ENCODE data around the gene KRT38. TPM values are rescaled to one million over a fixed set of nuclear protein-coding genes. Genes with fewer than 3 reads are reported as not detected.

The KRT38 gene
- total RNA-seq, 1 experiment from 2014 or later = not detected

DNA sequence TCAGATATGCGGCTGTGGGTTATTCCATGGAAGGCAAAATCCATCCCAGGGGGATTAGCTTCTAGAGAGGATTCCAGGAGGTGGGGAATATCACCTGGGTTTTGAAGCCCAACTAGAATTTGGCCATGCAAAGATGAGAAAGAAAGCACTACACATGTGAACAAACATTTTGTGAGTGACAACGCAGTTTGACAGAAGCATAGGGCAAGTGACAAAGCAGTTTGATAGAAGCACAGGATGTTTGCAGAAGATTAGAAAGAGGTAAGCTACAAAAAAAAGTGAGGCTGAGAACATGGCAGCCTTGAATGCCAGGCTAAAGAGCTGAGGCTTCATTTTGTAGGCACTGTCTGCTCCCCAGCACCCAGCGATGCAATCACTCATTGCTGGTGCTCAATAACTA lies 12.3 kb upstream of the KRT38 start:
- BruUV-seq (replicated peaks) = no TSS peak
- CTCF ChIA-PET = no interaction called here
- intact Hi-C loops (cut with micrococcal nuclease; ENCODE audit: unreplicated experiment) = no loop called here
- no peak overlapping the region for H3K4me3 ChIP-seq (ENCODE audit: low read depth, low read length)
- no peak overlapping the region for H3K4me3 Mint-ChIP-seq (ENCODE audit: unreplicated experiment)
- no peaks in the 10 kb centered on the region for H3K27me3 Mint-ChIP-seq (ENCODE audit: insufficient read depth, unreplicated experiment)
- H3K36me3 ChIP-seq (ENCODE audit: control insufficient read depth, insufficient read depth, low read length) = no peaks in the 10 kb centered on the region
- H3K27ac Mint-ChIP-seq (ENCODE audit: unreplicated experiment) = no peak overlapping the region
- H3K36me3 Mint-ChIP-seq (ENCODE audit: insufficient read depth, unreplicated experiment) = no peaks in the 10 kb centered on the region
- H3K4me1 ChIP-seq = no peaks in the 10 kb centered on the region
- H3K9me3 ChIP-seq = peaks cover 8% of the 10 kb centered on the region; the same call in 1 of the 2 replicates
- TF ChIP-seq, protein P1, sequence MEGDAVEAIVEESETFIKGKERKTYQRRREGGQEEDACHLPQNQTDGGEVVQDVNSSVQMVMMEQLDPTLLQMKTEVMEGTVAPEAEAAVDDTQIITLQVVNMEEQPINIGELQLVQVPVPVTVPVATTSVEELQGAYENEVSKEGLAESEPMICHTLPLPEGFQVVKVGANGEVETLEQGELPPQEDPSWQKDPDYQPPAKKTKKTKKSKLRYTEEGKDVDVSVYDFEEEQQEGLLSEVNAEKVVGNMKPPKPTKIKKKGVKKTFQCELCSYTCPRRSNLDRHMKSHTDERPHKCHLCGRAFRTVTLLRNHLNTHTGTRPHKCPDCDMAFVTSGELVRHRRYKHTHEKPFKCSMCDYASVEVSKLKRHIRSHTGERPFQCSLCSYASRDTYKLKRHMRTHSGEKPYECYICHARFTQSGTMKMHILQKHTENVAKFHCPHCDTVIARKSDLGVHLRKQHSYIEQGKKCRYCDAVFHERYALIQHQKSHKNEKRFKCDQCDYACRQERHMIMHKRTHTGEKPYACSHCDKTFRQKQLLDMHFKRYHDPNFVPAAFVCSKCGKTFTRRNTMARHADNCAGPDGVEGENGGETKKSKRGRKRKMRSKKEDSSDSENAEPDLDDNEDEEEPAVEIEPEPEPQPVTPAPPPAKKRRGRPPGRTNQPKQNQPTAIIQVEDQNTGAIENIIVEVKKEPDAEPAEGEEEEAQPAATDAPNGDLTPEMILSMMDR (IDR thresholded peaks at IDR 0.05; ENCODE audit: insufficient read depth in 1 of 2, low read depth in 1 of 2, low read length in 1 of 2, severe bottlenecking in 1 of 2, unreplicated experiment in 1 of 2) = no peak
- no peak for DNase-seq
- no peaks in the 10 kb centered on the region for H3K27me3 ChIP-seq (replicated peaks; ENCODE audit: control insufficient read depth, insufficient read depth, low read length)
- H3K9me3 Mint-ChIP-seq (ENCODE audit: unreplicated experiment) = peaks cover 25% of the 10 kb centered on the region
- POLR2A ChIA-PET = no interaction called here
- peaks cover 6% of the 10 kb centered on the region for H3K4me1 Mint-ChIP-seq (ENCODE audit: low read depth, unreplicated experiment)

DNA sequence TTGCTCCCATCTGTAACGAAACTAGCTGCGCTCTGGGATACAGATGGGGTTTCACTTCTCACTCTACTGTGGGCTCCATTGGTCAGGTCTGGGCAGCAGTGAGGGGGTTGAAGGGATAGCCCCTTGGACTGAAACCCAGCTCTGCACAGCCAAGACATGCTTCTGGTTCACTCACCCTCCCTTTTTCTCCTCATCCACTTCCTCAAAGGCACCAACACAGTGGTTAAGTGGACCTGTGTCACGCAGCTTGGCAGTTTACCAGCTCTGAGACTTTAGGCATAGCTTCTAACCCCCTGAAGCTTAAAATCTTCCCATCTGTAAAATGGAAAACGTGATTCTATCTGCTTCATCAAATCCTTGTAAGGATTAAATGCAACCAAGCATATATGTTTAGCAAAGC lies 11.5 kb upstream of the KRT38 start:
- H3K27me3 Mint-ChIP-seq (ENCODE audit: insufficient read depth, unreplicated experiment) = no peaks in the 10 kb centered on the region

DNA sequence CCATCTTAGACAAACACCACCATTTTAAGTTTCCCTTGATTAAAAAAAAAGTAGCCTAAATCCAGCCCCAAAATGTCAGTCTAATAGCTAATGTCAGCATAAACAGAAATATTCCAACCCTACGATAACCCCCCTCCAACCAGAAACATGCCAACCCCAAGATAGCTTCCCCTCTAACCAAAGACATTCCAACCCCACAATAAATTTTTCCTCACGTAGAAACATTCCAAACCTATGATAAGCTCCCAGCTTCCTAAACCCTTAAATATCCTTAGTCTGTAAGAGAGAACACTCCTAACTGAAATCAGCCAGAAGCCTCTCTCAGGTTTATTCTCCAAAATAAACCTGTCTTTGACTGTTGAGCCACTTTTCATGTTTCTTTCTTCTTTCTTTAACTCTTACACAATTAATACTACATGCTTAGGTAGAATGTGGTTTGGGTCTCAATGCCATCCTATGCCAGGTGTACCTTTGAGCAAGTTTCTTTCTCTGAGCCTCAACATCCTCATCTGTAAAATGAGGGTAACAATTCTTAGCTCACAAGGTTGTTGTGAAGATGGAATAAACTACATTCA lies 10.5 kb upstream of the KRT38 start:
- Mint-ChIP-seq H3K4me1 (ENCODE audit: low read depth, unreplicated experiment) (peaks cover 6% of the 10 kb centered on the region), H3K27me3 (ENCODE audit: insufficient read depth, unreplicated experiment) (no peaks in the 10 kb centered on the region), H3K9me3 (ENCODE audit: unreplicated experiment) (peaks cover 25% of the 10 kb centered on the region), H3K36me3 (ENCODE audit: insufficient read depth, unreplicated experiment) (no peaks in the 10 kb centered on the region), H3K27ac (ENCODE audit: unreplicated experiment) (no peak overlapping the region), H3K4me3 (ENCODE audit: unreplicated experiment) (no peak overlapping the region)
- POLR2A ChIA-PET = no interaction called here
- BruUV-seq (replicated peaks) = no TSS peak
- TF ChIP-seq, protein P1 (IDR thresholded peaks at IDR 0.05; ENCODE audit: insufficient read depth in 1 of 2, low read depth in 1 of 2, low read length in 1 of 2, severe bottlenecking in 1 of 2, unreplicated experiment in 1 of 2) = no peak
- no peak overlapping the region for H3K4me3 ChIP-seq (ENCODE audit: low read depth, low read length)
- DNase-seq = no peak
- no peaks in the 10 kb centered on the region for H3K36me3 ChIP-seq (ENCODE audit: control insufficient read depth, insufficient read depth, low read length)
- CTCF ChIA-PET = no interaction called here
- H3K9me3 ChIP-seq = peaks cover 8% of the 10 kb centered on the region; the same call in 1 of the 2 replicates
- intact Hi-C loops (cut with micrococcal nuclease; ENCODE audit: unreplicated experiment) = no loop called here
- no peaks in the 10 kb centered on the region for H3K27me3 ChIP-seq (replicated peaks; ENCODE audit: control insufficient read depth, insufficient read depth, low read length)
- no peaks in the 10 kb centered on the region for H3K4me1 ChIP-seq

More for the DNA sequence above, 11.5 kb upstream of the KRT38 start:
- peaks cover 8% of the 10 kb centered on the region; the same call in 1 of the 2 replicates for H3K9me3 ChIP-seq
- DNase-seq = no peak
- no peaks in the 10 kb centered on the region for H3K4me1 ChIP-seq
- H3K27me3 ChIP-seq (replicated peaks; ENCODE audit: control insufficient read depth, insufficient read depth, low read length) = no peaks in the 10 kb centered on the region
- ChIA-PET POLR2A (no interaction called here), CTCF (no interaction called here)
- Mint-ChIP-seq H3K36me3 (ENCODE audit: insufficient read depth, unreplicated experiment) (no peaks in the 10 kb centered on the region), H3K4me1 (ENCODE audit: low read depth, unreplicated experiment) (peaks cover 6% of the 10 kb centered on the region), H3K4me3 (ENCODE audit: unreplicated experiment) (no peak overlapping the region), H3K27ac (ENCODE audit: unreplicated experiment) (no peak overlapping the region), H3K9me3 (ENCODE audit: unreplicated experiment) (peaks cover 25% of the 10 kb centered on the region)
- no TSS peak for BruUV-seq (replicated peaks)
- intact Hi-C loops (cut with micrococcal nuclease; ENCODE audit: unreplicated experiment) = no loop called here
- no peaks in the 10 kb centered on the region for H3K36me3 ChIP-seq (ENCODE audit: control insufficient read depth, insufficient read depth, low read length)
- TF ChIP-seq, protein P1 (IDR thresholded peaks at IDR 0.05; ENCODE audit: insufficient read depth in 1 of 2, low read depth in 1 of 2, low read length in 1 of 2, severe bottlenecking in 1 of 2, unreplicated experiment in 1 of 2) = no peak
- no peak overlapping the region for H3K4me3 ChIP-seq (ENCODE audit: low read depth, low read length)
